Measurements from ENCODE around the gene TTC21A. TPM values are rescaled to one million over a fixed set of nuclear protein-coding genes. Genes with fewer than 3 reads are reported as not detected.

Gene TTC21A
- total and polyA plus RNA-seq, 10 of the 15 experiments (the other 5 are each of a cell fraction or from before 2014, with no cell fraction given) = 0.62 to 3.2 (median 1.2) TPM

GRCh38 chr3:39102504-39103323 is 4.8 kb upstream of the TTC21A start:
- no peak for FAIRE-seq
- in situ Hi-C loops (cut with MboI) (loop anchor here (5.0 kb wide), 1 partner anchor 180 kb away; the partner anchor contains the start of gene CX3CR1), intact Hi-C loops (cut with micrococcal nuclease; ENCODE audit: unreplicated experiment) (no loop called here)
- Histone ChIP-seq H3K27ac (ENCODE audit: control insufficient read depth, insufficient read depth) (no peak overlapping the region), H3K27me3 (replicated peaks in 1 of 2; ENCODE audit: control insufficient read depth in 2 of 2, insufficient read depth in 2 of 2, low read length in 1 of 2) (no peaks in the 10 kb centered on the region), H3K79me2 (ENCODE audit: control insufficient read depth, insufficient read depth, low read length) (peaks cover 13% of the 10 kb centered on the region), H3K4me3 (no peak overlapping the region), H3K4me1 (ENCODE audit: control insufficient read depth, insufficient read depth, low read length) (peaks cover 10% of the 10 kb centered on the region), H3K4me2 (ENCODE audit: control insufficient read depth, insufficient read depth) (no peak overlapping the region), H3K36me3 (ENCODE audit: control insufficient read depth in 2 of 2, insufficient read depth in 2 of 2, low read length in 1 of 2) (peaks cover 0 to 26% of the 10 kb centered on the region in 2 experiments; a peak in 3 of 4 replicates), H3K9me3 (replicated peaks; ENCODE audit: control insufficient read depth, insufficient read depth, low read length) (no peaks in the 10 kb centered on the region), H3K9ac (ENCODE audit: control insufficient read depth, insufficient read depth, low read length) (no peak overlapping the region), H2AFZ (ENCODE audit: control insufficient read depth, low read depth, low read length) (no peak overlapping the region), H4K20me1 (ENCODE audit: control insufficient read depth, insufficient read depth) (no peaks in the 10 kb centered on the region; the same call in 1 of the 2 replicates)
- ChIA-PET POLR2A (no interaction called here), SMC1A (ENCODE audit: uncharacterized antibody, unreplicated experiment) (interaction anchor here (1.1 kb wide), 1 partner anchor 83 kb away, joined by 4 read pairs; no protein-coding TSS in a partner anchor), CTCF (interaction anchor here (0.7 to 3.4 kb wide), 3 partner anchors 11 to 185 kb away, joined by 3 to 33 read pairs (median 5); no protein-coding TSS in a partner anchor), RAD21 (ENCODE audit: unreplicated experiment) (interaction anchor here (0.7 to 3.4 kb wide), 3 partner anchors 75 to 186 kb away, joined by 3 to 25 read pairs (median 4); no protein-coding TSS in a partner anchor)
- no TSS peak for BruUV-seq (replicated peaks)
- 97% methylated on average over 8 of the region's 8 CpGs for WGBS (ENCODE audit: insufficient coverage, insufficient replicate concordance, low lambda C conversion rate, missing lambda C conversion rate)
- DNase-seq (ENCODE audit: low read depth, low spot score) = no peak
- no peak for ATAC-seq
- TF ChIP-seq BCLAF1 (IDR thresholded peaks at IDR 0.05) (no peak), CUX1 (IDR thresholded peaks at IDR 0.05; ENCODE audit: insufficient replicate concordance, low read depth, low read length) (no peak), BMI1 (IDR thresholded peaks at IDR 0.05; ENCODE audit: borderline replicate concordance) (no peak), ELK1 (IDR thresholded peaks at IDR 0.05; ENCODE audit: low read depth, low read length) (no peak), HDAC2 (IDR thresholded peaks at IDR 0.05) (no peak), REST (IDR thresholded peaks at IDR 0.05; ENCODE audit: low read depth, low read length) (no peak), ESRRA (IDR thresholded peaks at IDR 0.05; ENCODE audit: low read length) (no peak), FOXM1 (IDR thresholded peaks at IDR 0.05; ENCODE audit: low read depth, low read length) (no peak), SREBF1 (IDR thresholded peaks at IDR 0.05; ENCODE audit: low read length) (no peak)
